GM18520 (cell line): ENCODE results near the gene DCXR.

Source experiments
- ATAC-seq: cut with Tn5 transposase; IDR thresholded peaks from one replicate; pipeline ENCODE4 v1.9.1; 2021; ENCODE audit not compliant: unreplicated experiment

Gene DCXR

DNA sequence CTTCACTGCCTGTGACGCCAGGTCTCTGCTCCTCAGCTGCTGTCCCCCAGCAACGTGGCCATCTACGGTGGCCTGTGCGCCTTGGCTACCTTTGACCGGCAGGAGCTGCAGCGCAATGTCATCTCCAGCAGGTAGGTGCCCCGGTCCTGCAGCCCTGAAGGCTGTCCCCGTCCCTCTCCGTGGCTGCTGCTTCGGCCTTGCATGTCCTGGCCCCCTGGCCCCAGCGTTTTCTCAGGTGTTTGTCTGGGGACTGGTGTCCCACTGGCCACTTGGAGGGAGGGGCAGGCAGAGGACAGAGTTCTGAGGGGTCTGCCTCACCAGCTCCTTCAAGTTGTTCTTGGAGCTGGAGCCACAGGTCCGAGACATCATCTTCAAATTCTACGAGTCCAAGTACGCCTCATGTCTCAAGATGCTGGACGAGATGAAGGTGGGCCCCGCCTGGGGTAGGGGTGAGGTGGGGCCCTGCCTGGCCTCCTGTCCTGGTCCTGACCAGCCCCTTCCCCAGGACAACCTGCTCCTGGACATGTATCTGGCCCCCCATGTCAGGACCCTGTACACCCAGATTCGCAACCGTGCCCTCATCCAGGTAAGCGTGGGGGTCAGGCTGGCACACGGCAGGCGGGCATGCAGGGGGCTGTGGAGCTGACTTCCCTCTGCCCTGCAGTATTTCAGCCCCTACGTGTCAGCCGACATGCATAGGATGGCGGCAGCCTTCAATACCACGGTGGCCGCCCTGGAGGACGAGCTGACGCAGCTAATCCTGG is 18.6 kb upstream of the DCXR start:
- ATAC-seq: no peak

- ATAC-seq: no peak
Observed at GRCh38 chr17:82055023-82055964, 17.8 kb upstream of the DCXR start.

- no peak for ATAC-seq
Observed at GRCh38 chr17:82054351-82055022, 17.0 kb upstream of the DCXR start.

DNA sequence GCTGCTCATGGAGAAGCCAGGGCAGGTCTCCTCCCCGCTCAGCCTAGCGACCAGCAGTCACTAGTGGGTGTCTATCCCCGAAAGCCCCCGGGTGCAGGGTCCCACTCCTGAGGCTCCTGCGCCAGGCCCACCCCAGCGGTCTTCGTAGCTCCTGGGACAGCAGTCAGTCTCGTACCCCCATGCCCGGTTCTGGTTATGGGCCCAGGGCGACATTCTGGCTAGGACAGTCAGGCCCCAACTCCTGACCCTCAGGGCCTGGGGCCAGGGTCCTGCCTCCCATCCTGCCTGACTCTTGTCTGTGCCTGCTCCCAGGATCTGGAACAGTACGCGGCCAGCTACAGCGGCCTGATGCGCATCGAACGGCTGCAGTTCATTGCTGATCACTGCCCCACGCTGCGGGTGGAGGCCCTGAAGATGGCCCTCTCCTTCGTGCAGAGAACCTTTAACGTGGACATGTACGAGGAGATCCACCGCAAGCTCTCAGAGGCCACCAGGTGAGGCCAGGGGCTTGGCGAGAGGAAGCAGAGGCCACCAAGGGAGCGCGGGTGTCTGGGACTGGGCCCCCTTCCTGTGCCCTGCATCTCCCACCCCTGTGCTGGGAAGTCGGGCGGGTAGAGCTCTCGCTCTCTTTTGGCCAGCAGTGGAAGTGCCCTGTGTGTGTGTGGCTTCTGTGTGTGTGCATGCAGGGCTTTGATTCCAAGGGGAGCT is 16.2 kb upstream of the DCXR start:
- no peak for ATAC-seq

DNA sequence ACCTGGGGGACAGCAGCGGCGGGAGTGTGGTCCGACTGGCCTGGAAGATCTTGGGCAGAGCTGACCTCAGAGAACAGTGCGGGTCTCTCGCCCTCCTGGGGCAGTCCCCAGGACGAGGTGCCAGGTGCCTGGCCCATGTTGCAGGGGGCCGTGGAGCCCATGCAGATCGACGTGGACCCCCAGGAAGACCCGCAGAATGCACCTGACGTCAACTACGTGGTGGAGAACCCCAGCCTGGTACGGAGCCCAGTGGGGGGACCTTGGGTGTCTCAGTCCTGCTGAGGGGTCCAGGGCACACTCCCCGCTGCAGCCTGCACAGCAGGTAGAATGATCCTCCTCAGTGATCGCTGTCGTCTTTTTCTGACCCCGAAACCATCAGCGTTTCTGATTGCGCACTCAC is 15.6 kb upstream of the DCXR start:
- no peak for ATAC-seq

- ATAC-seq: no peak
Observed at GRCh38 chr17:82052638-82053059, 15.2 kb upstream of the DCXR start.

DNA sequence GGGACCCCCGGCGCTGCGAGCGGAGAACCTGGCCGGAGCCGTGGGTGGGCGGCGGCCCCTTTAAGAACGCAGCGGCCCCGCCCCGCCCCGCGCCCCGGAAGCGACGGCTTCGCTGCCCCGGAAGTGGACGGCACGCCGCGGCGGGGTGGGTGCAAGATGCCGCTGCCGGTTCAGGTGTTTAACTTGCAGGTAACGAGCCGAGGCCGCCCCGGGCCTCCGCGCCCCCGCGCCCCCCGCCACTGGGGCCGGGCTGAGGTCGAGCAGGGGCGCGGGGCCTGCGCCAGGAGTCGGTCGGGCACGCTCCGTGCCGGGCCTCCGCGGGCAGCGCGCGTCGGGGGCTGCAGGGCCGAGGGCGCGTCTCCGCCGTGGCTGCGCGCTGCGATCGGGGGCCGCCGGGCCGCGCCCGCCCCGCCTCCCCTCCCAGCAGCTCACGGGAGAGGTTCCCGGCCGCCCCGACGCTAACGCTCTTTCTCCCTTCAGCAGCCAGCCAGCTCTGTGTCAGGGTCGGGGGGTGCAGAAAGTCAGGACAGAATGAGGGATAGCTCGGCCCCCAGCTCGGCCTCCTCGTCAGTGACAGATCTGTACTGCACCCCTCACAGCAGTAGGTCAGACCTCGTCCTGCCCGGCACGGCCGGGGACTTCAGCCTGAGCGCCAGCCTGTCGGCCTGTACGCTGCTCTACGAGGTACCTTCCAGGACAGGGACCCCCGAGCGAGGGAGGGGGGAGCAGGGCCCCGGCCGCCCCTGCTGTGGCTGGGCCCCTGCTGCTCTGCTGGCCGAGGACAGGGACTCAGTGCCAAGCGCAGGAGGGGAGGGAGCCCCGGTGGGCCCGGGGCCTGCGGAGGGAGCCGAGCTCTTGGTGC is 14.5 kb upstream of the DCXR start, which contains the start of the genes GPS1 and RFNG:
Gene GPS1 (plus strand): TSS at position 123 of the 862 bp plus-strand sequence. CDS start 34 bp downstream, at position 157.
Gene RFNG (minus strand): TSS at position 36 of the 862 bp plus-strand sequence. CDS start 45 bp downstream, outside the sequence.
- ATAC-seq: no peak

GRCh38 chr17:82050761-82051641 is 13.5 kb upstream of the DCXR start:
- ATAC-seq: no peak

- no peak for ATAC-seq
Observed at GRCh38 chr17:82050152-82050760, 12.8 kb upstream of the DCXR start.

DNA sequence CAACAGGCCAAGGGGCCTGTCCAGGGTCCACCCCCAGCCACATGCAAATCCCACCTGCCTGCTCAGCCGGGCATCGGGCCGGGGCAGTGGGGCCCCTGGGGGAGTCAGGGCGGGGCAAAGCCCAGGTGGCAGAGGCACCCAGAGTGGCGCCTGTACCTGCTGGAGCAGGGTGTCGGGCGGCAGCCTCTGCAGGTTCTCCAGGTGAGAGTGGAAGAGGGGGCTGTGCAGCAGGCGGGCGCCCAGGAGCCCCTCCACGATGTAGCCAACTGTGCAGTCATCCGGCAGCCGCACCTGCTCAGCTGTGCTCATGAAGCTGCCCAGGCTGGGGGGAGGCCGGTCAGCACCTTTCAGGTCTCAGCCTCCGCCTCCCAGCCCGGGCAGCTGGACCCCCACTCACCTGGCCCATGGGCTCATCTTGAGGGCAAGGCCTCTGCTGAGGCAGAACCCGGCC is 12.0 kb upstream of the DCXR start:
- no peak for ATAC-seq

DNA sequence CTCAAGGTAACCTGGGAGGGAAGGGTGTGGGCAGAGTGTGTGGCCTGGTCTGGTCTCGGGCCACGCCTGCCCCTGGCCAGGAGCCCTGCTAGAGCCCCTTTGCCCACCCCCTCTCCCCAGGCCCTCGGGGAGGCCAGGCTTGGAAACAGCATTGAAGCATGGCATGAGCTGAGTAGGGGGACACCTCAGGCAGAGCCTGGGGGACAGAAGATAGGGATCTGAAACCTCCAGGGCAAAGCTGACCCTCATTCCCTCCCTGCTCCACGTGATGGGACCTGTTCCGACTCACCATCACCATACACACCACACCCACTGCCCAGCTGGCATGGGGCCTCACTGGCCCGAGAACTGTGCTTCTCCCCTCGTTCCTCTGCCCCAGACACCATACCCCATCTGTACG is 11.6 kb upstream of the DCXR start:
- no peak for ATAC-seq

DNA sequence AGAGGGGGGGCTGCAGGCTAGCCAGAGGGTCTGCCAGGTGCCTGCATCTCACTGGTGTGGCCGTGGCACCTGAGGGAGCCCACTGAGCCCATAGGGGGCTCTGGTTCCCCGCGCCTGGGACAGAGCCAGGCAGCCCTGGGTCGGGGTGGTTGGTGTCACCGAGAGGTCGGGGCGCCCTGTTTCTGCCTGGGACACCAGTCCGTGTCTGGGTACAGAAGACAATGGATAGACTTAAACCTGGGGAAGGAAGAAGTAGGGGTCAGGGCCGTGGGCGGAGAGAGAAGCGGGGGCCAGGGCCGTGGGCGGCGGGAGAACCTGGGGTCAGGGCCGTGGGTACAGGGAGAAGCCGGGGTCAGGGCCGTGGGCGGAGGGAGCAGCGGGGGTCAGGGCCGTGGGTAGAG is 11.1 kb upstream of the DCXR start:
- ATAC-seq: no peak

GRCh38 chr17:82047914-82048570 is 10.5 kb upstream of the DCXR start:
- no peak for ATAC-seq

- ATAC-seq: no peak
Observed at GRCh38 chr17:82047379-82047778, 9.9 kb upstream of the DCXR start.

GRCh38 chr17:82046903-82047302 is 9.4 kb upstream of the DCXR start:
- no peak for ATAC-seq

DNA sequence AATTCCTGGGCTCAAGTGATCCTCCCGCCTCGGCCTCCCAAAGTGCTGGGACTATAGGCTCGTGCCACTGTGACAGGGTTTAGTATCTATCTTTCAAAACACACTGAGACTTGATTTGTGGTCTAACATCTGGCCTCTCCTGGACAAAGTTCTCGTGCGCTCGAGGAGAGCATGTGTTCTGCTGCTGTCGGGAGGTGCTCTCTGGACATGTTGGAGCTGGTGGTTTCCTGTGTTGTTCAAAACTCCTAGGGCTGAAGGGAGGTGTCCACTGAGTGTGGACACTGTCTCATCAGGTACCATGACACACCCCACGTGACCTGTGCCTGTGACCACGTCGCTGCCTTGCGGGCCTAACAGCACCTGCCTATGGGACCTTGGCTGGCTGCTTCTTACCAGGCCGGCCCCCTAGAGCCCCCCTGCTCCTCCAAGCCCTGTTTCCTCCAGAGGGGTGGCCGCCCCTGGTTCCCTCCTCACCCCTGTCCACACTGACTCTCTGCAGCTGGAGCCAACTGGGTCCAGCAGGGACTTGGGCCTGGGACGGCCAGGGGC is 8.5 kb upstream of the DCXR start:
- ATAC-seq: no peak

- no peak for ATAC-seq
Observed at GRCh38 chr17:82043507-82043906, 6.0 kb upstream of the DCXR start.
